Spleen (tissue), 11 donors: ENCODE results near the gene POU2F1. TPM values are rescaled to one million over a fixed set of nuclear protein-coding genes. Genes with fewer than 3 reads are reported as not detected.

Experiments used
- DNase-seq: peaks from one replicate; pipeline ENCODE4 v3.0.0-alpha.2; 2020
- H3K27ac ChIP-seq, 8 donors: fragments of 200-600 bp; sonication (generic) in 7 of 8; 1 replicate in 4 of 8; 2 replicates in 4 of 8; pipeline versions ENCODE4 v1.5.0 to v1.8.0; 2016 to 2021; ENCODE audit warnings: inconsistent platforms in 4 of 8, mild to moderate bottlenecking in 4 of 8, moderate library complexity in 1 of 8
- H3K27me3 ChIP-seq, 7 donors: fragments of 200-600 bp; sonication (generic) in 6 of 7; replicated peaks in 1 of 7; 1 replicate in 4 of 7; 2 replicates in 3 of 7; pipeline versions ENCODE4 v1.5.0 to v1.8.0; 2016 to 2021; ENCODE audit warnings: inconsistent platforms in 3 of 7, mild to moderate bottlenecking in 1 of 7
- H3K36me3 ChIP-seq, 6 donors: fragments of 200-600 bp; sonication (generic) in 5 of 6; 1 replicate in 4 of 6; 2 replicates in 2 of 6; pipeline versions ENCODE4 v1.5.0 to v1.8.0; 2016 to 2021; ENCODE audit warnings: inconsistent platforms in 2 of 6
- H3K4me1 ChIP-seq, 6 donors: fragments of 200-600 bp; sonication (generic) in 5 of 6; 1 replicate in 3 of 6; 2 replicates in 3 of 6; pipeline versions ENCODE4 v1.5.0 to v1.8.0; 2016 to 2021; ENCODE audit warnings: inconsistent platforms in 3 of 6
- H3K4me3 ChIP-seq, 8 donors: fragments of 200-600 bp; sonication (generic) in 7 of 8; 1 replicate in 4 of 8; 2 replicates in 4 of 8; pipeline versions ENCODE4 v1.5.0 to v1.8.0; 2016 to 2021; ENCODE audit warnings: inconsistent platforms in 4 of 8, mild to moderate bottlenecking in 4 of 8, moderate library complexity in 2 of 8
- H3K9me3 ChIP-seq, 8 donors: fragments of 200-600 bp; sonication (generic) in 7 of 8; 1 replicate in 4 of 8; 2 replicates in 4 of 8; pipeline versions ENCODE4 v1.5.0 to v1.8.0; 2016 to 2021; ENCODE audit warnings: inconsistent platforms in 4 of 8
- CTCF ChIP-seq, 11 experiments: fragments of 200-600 bp in 7 of 11; fragments of 450-650 bp in 4 of 11; sonication (generic) in 4 of 11; IDR thresholded peaks in 8 of 11; conservative IDR thresholded peaks in 3 of 11; 1 replicate in 7 of 11; 2 replicates in 4 of 11; pipeline versions ENCODE4 v1.4.0 to v1.8.0; 2016 to 2021; ENCODE audit warnings: antibody characterized with exemption in 11 of 11, inconsistent platforms in 4 of 11, mild to moderate bottlenecking in 1 of 11
- POLR2A ChIP-seq, 3 donors: fragments of 450-650 bp; IDR thresholded peaks; one replicate each; pipeline ENCODE4 v1.5.1; 2017; ENCODE audit warnings: antibody characterized with exemption in 3 of 3, mild to moderate bottlenecking in 1 of 3
- POLR2AphosphoS5 ChIP-seq, 3 donors: sonication (generic); formaldehyde crosslinking; IDR thresholded peaks; one replicate each; pipeline ENCODE4 v1.5.1; 2017; ENCODE audit warnings: antibody characterized with exemption in 3 of 3
- WGBS, 5 donors: extraction: QIAGEN DNeasy Blood & Tissue Kit in 3 of 5; methylation state at CpG; one replicate each; pipeline versions ENCODE4 v1.1.5 to v1.1.7; 2013 to 2018; 5-methylcytosine and 5-hydroxymethylcytosine counted together
- intact Hi-C: fragments of 100-400 bp; cut with DNase I; formaldehyde crosslinking; loops from one replicate; pipeline ENCODE4 v1.15.0; 2023; ENCODE audit warnings: low total_unique reads
- polyA plus RNA-seq, 3 donors: library from polyadenylated mRNA; stranded (reverse); fragments of 200-250 nt; gene quantifications; one replicate each; pipeline ENCODE4 v1.2.1, GENCODE V29; 2013
- total RNA-seq, 7 donors: library from RNA; depleted of rRNA in 3 of 7; stranded (reverse); fragments of >200 nt in 3 of 7; fragmentation: NEBNext Ultra II Directional in 4 of 7; extraction: Animal tissue kit (Norgen Biotek cat#: 25700) in 4 of 7; gene quantifications; one replicate each; pipeline versions ENCODE4 v1.1.0 to v1.2.1, GENCODE V29; 2016 to 2021
- donor health status: healthy with polysubstance abuse.
- donor health status: DM: no; HTN: no; CAD: no; lungs with moderate emphysema.
- donor health status: DM: no; HTN: no; CAD: no.
- donor health status: Bipolar disorder and iron deficiency.
- donor health status: healthy.
- donor health status: DM: no; HTN: no; CAD: no.
- donor health status: DM: yes; HTN: yes; CAD: no.

Gene POU2F1
- total and polyA plus RNA-seq, 10 donors: 1.8 to 60.3 (median 27.4) TPM

- H3K27me3 ChIP-seq: peaks cover 0 to 2% (median 0%) of the 10 kb centered on the region in 7 donors
- 64 to 92% (median 77%) methylated on average over 3 of the region's 3 CpGs for WGBS, 5 donors
- no peaks in the 10 kb centered on the region for H3K4me1 ChIP-seq
- H3K9me3 ChIP-seq: no peaks in the 10 kb centered on the region
- no peaks in the 10 kb centered on the region for H3K36me3 ChIP-seq
- no peak for DNase-seq
- intact Hi-C loops: no loop called here
- no peak overlapping the region for H3K27ac ChIP-seq
- TF ChIP-seq CTCF (IDR thresholded peaks at IDR 0.05 in 8 of 11, conservative IDR thresholded peaks at IDR 0.05 in 3 of 11) (no peak), POLR2AphosphoS5 (IDR thresholded peaks at IDR 0.05) (no peak), POLR2A (IDR thresholded peaks at IDR 0.05) (no peak)
- no peak overlapping the region for H3K4me3 ChIP-seq
Observed at GRCh38 chr1:167185062-167185461, 35.6 kb upstream of the POU2F1 start.

DNA sequence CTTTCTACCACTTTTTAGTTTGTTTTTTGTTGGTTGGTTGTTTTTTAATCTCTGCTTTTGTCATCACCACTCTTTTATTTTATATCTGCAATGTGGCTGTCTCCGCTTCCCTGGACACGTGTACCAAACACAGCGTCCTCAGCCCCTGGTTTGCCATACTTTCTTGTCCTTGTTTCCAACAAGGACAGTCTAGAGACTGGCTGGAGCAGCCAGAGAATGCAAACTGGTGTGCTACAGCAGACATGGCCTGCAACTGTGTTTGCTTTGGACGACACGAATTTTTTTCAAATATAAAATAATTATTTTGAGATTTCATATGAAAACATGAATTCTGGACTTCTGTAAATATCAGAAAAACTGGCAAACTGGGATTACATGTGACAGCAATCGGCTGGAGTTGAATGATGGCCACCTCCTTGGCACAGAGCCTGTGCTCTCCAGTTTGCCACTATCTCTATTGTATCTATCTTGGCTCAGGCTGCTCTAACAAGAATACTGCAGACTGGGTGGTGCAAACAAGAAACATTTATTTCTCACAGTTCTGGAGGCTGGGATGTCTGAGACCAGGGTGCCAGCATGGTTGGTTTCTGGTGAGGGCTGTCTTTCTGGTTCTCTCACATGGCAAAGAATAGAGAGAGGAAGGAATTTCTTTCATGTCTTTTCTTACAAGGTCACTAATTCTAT lies 34.6 kb upstream of the POU2F1 start:
- TF ChIP-seq POLR2A (IDR thresholded peaks at IDR 0.05) (no peak), CTCF (IDR thresholded peaks at IDR 0.05 in 8 of 11, conservative IDR thresholded peaks at IDR 0.05 in 3 of 11) (no peak), POLR2AphosphoS5 (IDR thresholded peaks at IDR 0.05) (no peak)
- DNase-seq: no peak
- intact Hi-C loops: no loop called here
- H3K4me1 ChIP-seq: no peaks in the 10 kb centered on the region
- 79 to 92% (median 82%) methylated on average over 6 of the region's 6 CpGs for WGBS, 5 donors
- no peaks in the 10 kb centered on the region for H3K36me3 ChIP-seq
- no peaks in the 10 kb centered on the region for H3K9me3 ChIP-seq
- H3K4me3 ChIP-seq: no peak overlapping the region
- H3K27me3 ChIP-seq: peaks cover 0 to 7% (median 0%) of the 10 kb centered on the region in 7 donors
- no peak overlapping the region for H3K27ac ChIP-seq

GRCh38 chr1:167186771-167187170 lies 33.9 kb upstream of the POU2F1 start:
- intact Hi-C loops: no loop called here
- WGBS, 5 donors: 80 to 97% (median 84%) methylated on average over 2 of the region's 2 CpGs
- peaks cover 0 to 7% (median 0%) of the 10 kb centered on the region in 7 donors for H3K27me3 ChIP-seq
- TF ChIP-seq POLR2AphosphoS5 (IDR thresholded peaks at IDR 0.05): no peak
- no peak for TF ChIP-seq CTCF (IDR thresholded peaks at IDR 0.05 in 8 of 11, conservative IDR thresholded peaks at IDR 0.05 in 3 of 11)
- TF ChIP-seq POLR2A (IDR thresholded peaks at IDR 0.05): no peak
- H3K4me1 ChIP-seq: no peaks in the 10 kb centered on the region
- no peak overlapping the region for H3K4me3 ChIP-seq
- H3K36me3 ChIP-seq: no peaks in the 10 kb centered on the region
- H3K27ac ChIP-seq: no peak overlapping the region
- H3K9me3 ChIP-seq: no peaks in the 10 kb centered on the region
- DNase-seq: no peak

- TF ChIP-seq CTCF (IDR thresholded peaks at IDR 0.05 in 8 of 11, conservative IDR thresholded peaks at IDR 0.05 in 3 of 11): no peak
- TF ChIP-seq POLR2A (IDR thresholded peaks at IDR 0.05): no peak
- TF ChIP-seq POLR2AphosphoS5 (IDR thresholded peaks at IDR 0.05): no peak
- Histone ChIP-seq H3K27me3 (peaks cover 0 to 7% (median 0%) of the 10 kb centered on the region in 7 donors), H3K36me3 (no peaks in the 10 kb centered on the region), H3K9me3 (peaks cover 0 to 8% (median 0%) of the 10 kb centered on the region in 8 donors), H3K4me1 (no peaks in the 10 kb centered on the region), H3K27ac (no peak overlapping the region), H3K4me3 (no peak overlapping the region)
- intact Hi-C loops: no loop called here
- DNase-seq: no peak
- WGBS, 5 donors: 78 to 87% (median 83%) methylated on average over 9 of the region's 9 CpGs
Observed at GRCh38 chr1:167190747-167191237, 29.9 kb upstream of the POU2F1 start.
